ENCODE measurements around the gene TRIL. TPM values are rescaled to one million over a fixed set of nuclear protein-coding genes. Genes with fewer than 3 reads are reported as not detected.
A peak's percentile ranks its signal among the peaks of the same experiment; 100 is the strongest.

Gene TRIL
- polyA plus RNA-seq, 2 donors: 0.55 to 1.2 TPM

DNA sequence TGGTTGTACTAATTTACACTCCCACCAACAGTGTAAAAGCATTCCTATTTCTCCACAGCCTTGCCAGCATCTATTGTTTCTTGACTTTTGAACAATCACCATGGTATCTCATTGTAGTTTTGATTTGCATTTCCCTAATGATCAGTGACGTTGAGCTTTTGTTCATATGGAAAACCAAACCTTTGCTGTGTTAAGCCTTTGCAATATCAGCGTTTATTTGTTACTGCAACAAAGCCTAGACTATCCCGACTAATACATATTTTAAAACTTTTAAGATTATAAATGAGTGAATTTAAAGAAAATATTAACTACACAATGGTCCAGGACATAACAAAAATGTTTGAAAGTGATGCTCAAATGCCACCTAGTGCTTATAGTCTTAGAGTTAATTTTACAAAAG, 26.6 kb downstream of the TRIL start:
- Histone ChIP-seq H3K9me3 (ENCODE audit: control insufficient read depth in 2 of 2, insufficient read depth in 1 of 2, low read depth in 1 of 2, low read length in 1 of 2) (no peaks in the 10 kb centered on the region), H3K4me3 (ENCODE audit: low read depth in 1 of 2, low read length in 2 of 2) (no peak overlapping the region), H3K4me1 (ENCODE audit: control insufficient read depth in 2 of 2, insufficient read depth in 2 of 2, low read length in 1 of 2) (peaks cover 0 to 5% of the 10 kb centered on the region in 2 donors), H3K36me3 (ENCODE audit: control insufficient read depth in 2 of 2, insufficient read depth in 2 of 2, low read length in 1 of 2) (no peaks in the 10 kb centered on the region), H3K27me3 (ENCODE audit: control insufficient read depth in 1 of 2, insufficient read depth in 2 of 2, low read length in 2 of 2) (no peaks in the 10 kb centered on the region), H3K27ac (ENCODE audit: low read depth in 2 of 2, low read length in 1 of 2) (no peak overlapping the region)
- WGBS, 2 donors: 80 to 87% methylated on average over 3 of the region's 3 CpGs

DNA sequence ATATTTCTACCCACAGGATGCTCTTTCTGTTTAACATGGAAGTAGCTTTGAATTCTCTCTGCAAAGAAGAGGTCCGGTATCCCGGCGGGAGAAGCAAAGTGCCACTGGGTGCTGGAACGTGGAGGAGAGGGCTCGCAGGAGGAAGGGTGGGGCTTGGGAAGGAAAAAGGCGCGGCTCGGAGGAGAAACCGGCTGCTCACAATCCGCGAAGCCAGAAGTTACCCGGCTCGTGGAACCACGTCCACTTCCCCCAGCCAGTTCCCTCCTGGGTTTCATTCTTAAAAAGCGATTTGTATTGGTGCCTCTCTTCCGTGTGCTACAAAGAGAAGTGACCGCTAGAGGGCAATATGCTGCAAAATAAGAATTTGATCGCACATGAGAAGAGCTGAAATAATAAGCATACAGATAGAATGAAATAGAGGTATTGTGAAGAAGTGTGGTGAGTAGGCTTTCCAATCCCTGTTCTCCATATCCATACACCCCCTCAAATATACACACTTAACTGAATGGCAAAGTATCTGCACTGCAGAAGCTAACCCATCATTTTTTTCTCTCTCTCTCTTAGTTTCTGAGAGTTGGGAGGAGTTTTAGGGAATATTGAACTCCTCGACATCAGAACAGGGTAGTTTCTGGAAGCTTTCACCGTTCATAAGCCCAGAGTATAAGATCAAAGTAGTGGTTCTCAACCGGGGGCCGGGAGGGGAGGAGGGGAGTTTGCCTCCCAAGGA, 31.1 kb downstream of the TRIL start:
- WGBS, 2 donors: 4% methylated on average over 22 of the region's 22 CpGs
- peak overlapping the region; percentile 70 to 71 for H3K27ac ChIP-seq (ENCODE audit: low read depth in 2 of 2, low read length in 1 of 2)
- H3K36me3 ChIP-seq (ENCODE audit: control insufficient read depth in 2 of 2, insufficient read depth in 2 of 2, low read length in 1 of 2): no peaks in the 10 kb centered on the region
- peaks cover 0 to 8% of the 10 kb centered on the region in 2 donors for H3K4me1 ChIP-seq (ENCODE audit: control insufficient read depth in 2 of 2, insufficient read depth in 2 of 2, low read length in 1 of 2)
- no peaks in the 10 kb centered on the region for H3K27me3 ChIP-seq (ENCODE audit: control insufficient read depth in 1 of 2, insufficient read depth in 2 of 2, low read length in 2 of 2)
- H3K9me3 ChIP-seq (ENCODE audit: control insufficient read depth in 2 of 2, insufficient read depth in 1 of 2, low read depth in 1 of 2, low read length in 1 of 2): no peaks in the 10 kb centered on the region
- peak overlapping the region; percentile 45 to 60 for H3K4me3 ChIP-seq (ENCODE audit: low read depth in 1 of 2, low read length in 2 of 2)

DNA sequence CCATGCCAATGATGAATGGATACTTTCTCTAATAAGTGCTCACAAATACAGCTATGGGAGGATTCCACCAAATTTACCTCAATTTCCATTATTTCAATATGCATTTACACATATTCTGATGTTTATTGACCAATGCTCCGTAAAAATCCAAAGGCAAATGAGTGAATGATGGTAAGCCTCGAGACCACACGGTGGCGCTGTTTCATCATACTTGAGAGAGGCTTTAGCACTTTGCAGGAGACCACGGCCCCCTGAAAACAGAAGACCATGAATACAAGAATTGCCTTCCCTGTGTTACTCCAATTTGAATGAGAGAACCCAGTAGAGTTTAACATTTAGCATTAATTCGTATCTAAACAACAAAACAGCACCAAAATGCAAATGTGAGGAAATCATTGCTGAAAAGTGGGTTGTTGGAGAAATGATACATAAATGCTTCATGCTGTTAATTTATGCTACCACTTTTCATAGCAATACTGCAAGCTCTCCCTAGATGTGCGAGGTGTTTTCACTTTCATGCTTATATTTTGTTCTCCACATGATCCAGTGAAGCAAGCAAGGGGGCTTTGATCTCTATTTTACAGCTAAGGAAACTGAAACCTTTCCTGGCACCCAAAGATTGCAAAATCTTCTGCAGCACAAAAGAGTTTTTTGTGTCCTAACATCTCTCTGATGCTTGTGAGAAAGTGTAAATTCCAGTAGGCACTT, 35.4 kb downstream of the TRIL start:
- H3K9me3 ChIP-seq (ENCODE audit: control insufficient read depth in 2 of 2, insufficient read depth in 1 of 2, low read depth in 1 of 2, low read length in 1 of 2): no peaks in the 10 kb centered on the region
- H3K4me1 ChIP-seq (ENCODE audit: control insufficient read depth in 2 of 2, insufficient read depth in 2 of 2, low read length in 1 of 2): peaks cover 0 to 5% of the 10 kb centered on the region in 2 donors
- no peak overlapping the region for H3K27ac ChIP-seq (ENCODE audit: low read depth in 2 of 2, low read length in 1 of 2)
- H3K27me3 ChIP-seq (ENCODE audit: control insufficient read depth in 1 of 2, insufficient read depth in 2 of 2, low read length in 2 of 2): no peaks in the 10 kb centered on the region
- H3K36me3 ChIP-seq (ENCODE audit: control insufficient read depth in 2 of 2, insufficient read depth in 2 of 2, low read length in 1 of 2): no peaks in the 10 kb centered on the region
- H3K4me3 ChIP-seq (ENCODE audit: low read depth in 1 of 2, low read length in 2 of 2): no peak overlapping the region
- 4 to 5% methylated on average over 7 of the region's 7 CpGs for WGBS, 2 donors

DNA sequence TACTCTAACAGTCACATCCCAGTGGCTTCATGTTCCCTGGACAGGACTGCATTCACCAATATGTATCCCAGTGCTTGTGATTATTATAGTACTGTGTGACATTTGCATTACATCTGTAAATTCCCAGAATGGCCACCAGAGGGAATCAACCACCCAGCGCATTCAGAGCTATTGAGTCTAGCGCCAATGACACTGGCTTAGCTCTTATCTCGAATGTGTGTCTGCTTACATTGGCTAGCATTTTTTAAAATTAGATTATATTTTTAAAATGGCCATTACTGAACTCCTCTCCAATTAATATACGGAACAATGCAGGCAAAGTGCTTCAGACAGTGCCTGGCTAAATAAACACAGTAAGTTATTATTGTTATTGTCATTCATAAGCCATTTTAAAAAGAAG, 36.3 kb downstream of the TRIL start:
- H3K27me3 ChIP-seq (ENCODE audit: control insufficient read depth in 1 of 2, insufficient read depth in 2 of 2, low read length in 2 of 2): no peaks in the 10 kb centered on the region
- no peak overlapping the region for H3K27ac ChIP-seq (ENCODE audit: low read depth in 2 of 2, low read length in 1 of 2)
- H3K4me3 ChIP-seq (ENCODE audit: low read depth in 1 of 2, low read length in 2 of 2): no peak overlapping the region
- no peaks in the 10 kb centered on the region for H3K36me3 ChIP-seq (ENCODE audit: control insufficient read depth in 2 of 2, insufficient read depth in 2 of 2, low read length in 1 of 2)
- 0 to 1% methylated on average over 4 of the region's 4 CpGs for WGBS, 2 donors
- no peaks in the 10 kb centered on the region for H3K9me3 ChIP-seq (ENCODE audit: control insufficient read depth in 2 of 2, insufficient read depth in 1 of 2, low read depth in 1 of 2, low read length in 1 of 2)
- H3K4me1 ChIP-seq (ENCODE audit: control insufficient read depth in 2 of 2, insufficient read depth in 2 of 2, low read length in 1 of 2): peaks cover 0 to 5% of the 10 kb centered on the region in 2 donors

DNA sequence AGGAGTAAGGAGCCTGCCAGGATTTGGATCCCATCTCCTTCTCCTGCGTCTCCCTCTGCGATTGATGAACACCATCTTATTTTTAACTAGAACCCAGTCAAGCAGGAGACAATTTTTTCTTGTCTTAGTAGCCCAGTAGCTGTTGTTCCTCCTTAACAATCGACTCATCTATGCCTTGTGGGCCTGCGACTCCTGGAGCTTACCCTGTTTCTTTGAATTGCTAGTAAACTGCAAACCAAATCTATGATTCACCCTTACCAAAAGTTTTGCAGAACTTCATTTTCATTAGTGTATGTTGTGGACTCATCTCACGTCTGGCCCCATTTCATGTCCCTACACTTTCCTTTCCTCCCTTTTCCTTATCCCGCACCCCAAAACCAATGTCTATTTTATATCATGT, 37.7 kb downstream of the TRIL start:
- no peaks in the 10 kb centered on the region for H3K36me3 ChIP-seq (ENCODE audit: control insufficient read depth in 2 of 2, insufficient read depth in 2 of 2, low read length in 1 of 2)
- no peaks in the 10 kb centered on the region for H3K4me1 ChIP-seq (ENCODE audit: control insufficient read depth in 2 of 2, insufficient read depth in 2 of 2, low read length in 1 of 2)
- 86 to 88% methylated on average over 6 of the region's 6 CpGs for WGBS, 2 donors
- no peaks in the 10 kb centered on the region for H3K27me3 ChIP-seq (ENCODE audit: control insufficient read depth in 1 of 2, insufficient read depth in 2 of 2, low read length in 2 of 2)
- H3K4me3 ChIP-seq (ENCODE audit: low read depth in 1 of 2, low read length in 2 of 2): no peak overlapping the region
- no peak overlapping the region for H3K27ac ChIP-seq (ENCODE audit: low read depth in 2 of 2, low read length in 1 of 2)
- H3K9me3 ChIP-seq (ENCODE audit: control insufficient read depth in 2 of 2, insufficient read depth in 1 of 2, low read depth in 1 of 2, low read length in 1 of 2): no peaks in the 10 kb centered on the region

DNA sequence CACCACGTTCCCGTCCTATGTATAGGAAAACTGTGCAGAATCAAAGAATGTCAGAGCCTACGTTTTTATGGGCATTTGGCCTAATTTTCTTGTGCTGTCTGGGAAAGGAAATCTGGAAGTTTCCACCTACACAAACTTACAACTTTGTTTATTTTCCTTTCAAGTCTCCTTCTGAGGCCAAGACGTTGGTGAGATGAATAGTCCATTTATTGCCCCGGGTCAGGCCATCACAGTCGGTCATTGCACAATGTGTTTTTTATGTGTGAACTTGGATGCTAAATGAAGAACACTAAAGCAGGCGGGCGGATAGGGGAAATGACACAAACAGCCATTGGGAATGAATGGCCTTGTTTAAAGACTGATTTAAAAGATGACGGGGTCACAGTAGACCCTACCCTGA, 38.6 kb downstream of the TRIL start:
- 56 to 63% methylated on average over 9 of the region's 9 CpGs for WGBS, 2 donors
- no peak overlapping the region for H3K4me3 ChIP-seq (ENCODE audit: low read depth in 1 of 2, low read length in 2 of 2)
- no peak overlapping the region for H3K27ac ChIP-seq (ENCODE audit: low read depth in 2 of 2, low read length in 1 of 2)
- no peaks in the 10 kb centered on the region for H3K4me1 ChIP-seq (ENCODE audit: control insufficient read depth in 2 of 2, insufficient read depth in 2 of 2, low read length in 1 of 2)
- H3K27me3 ChIP-seq (ENCODE audit: control insufficient read depth in 1 of 2, insufficient read depth in 2 of 2, low read length in 2 of 2): no peaks in the 10 kb centered on the region
- H3K9me3 ChIP-seq (ENCODE audit: control insufficient read depth in 2 of 2, insufficient read depth in 1 of 2, low read depth in 1 of 2, low read length in 1 of 2): no peaks in the 10 kb centered on the region
- H3K36me3 ChIP-seq (ENCODE audit: control insufficient read depth in 2 of 2, insufficient read depth in 2 of 2, low read length in 1 of 2): no peaks in the 10 kb centered on the region

DNA sequence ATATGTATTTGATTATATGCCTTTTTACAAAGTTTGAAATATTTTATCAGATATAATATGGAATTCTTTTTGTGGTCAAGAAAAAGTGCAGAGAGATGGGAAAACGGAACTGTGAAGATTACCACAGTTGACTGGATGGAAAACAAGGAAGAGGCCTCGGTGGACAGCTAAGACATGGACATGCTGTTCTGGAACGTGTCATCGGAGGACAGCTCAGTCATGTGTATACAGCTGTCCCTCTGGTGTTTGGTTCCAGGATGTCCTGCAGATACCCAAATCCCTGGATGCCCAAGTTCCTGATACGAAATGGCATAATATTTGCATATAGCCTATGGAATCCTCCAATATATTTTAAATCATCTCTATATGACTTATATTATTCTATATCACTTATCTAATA, 49.4 kb downstream of the TRIL start:
- no peaks in the 10 kb centered on the region for H3K36me3 ChIP-seq (ENCODE audit: control insufficient read depth in 2 of 2, insufficient read depth in 2 of 2, low read length in 1 of 2)

DNA sequence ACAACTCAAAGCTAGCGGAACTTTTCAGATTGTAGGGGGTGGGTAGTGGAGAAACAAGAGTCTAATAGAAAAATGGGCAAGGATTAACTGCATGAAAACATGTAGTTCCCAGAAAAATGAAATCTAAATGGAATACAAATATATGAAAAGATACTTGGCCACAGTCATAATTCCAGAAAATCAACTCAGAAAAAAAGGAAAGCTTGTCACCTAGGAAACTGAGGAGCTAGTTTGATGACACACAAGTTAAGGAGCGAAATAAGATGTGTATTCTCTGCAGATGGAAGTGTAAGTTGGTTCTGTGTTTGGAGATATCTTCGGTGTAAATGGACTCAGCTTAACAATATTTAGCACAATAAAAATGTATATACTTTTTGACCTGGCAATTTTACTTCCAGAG, 52.7 kb downstream of the TRIL start:
- no peaks in the 10 kb centered on the region for H3K9me3 ChIP-seq (ENCODE audit: control insufficient read depth in 2 of 2, insufficient read depth in 1 of 2, low read depth in 1 of 2, low read length in 1 of 2)
- H3K4me1 ChIP-seq (ENCODE audit: control insufficient read depth in 2 of 2, insufficient read depth in 2 of 2, low read length in 1 of 2): no peaks in the 10 kb centered on the region
- 93 to 94% methylated on average over 3 of the region's 3 CpGs for WGBS, 2 donors
- no peaks in the 10 kb centered on the region for H3K27me3 ChIP-seq (ENCODE audit: control insufficient read depth in 1 of 2, insufficient read depth in 2 of 2, low read length in 2 of 2)
- H3K4me3 ChIP-seq (ENCODE audit: low read depth in 1 of 2, low read length in 2 of 2): no peak overlapping the region
- no peaks in the 10 kb centered on the region for H3K36me3 ChIP-seq (ENCODE audit: control insufficient read depth in 2 of 2, insufficient read depth in 2 of 2, low read length in 1 of 2)
- H3K27ac ChIP-seq (ENCODE audit: low read depth in 2 of 2, low read length in 1 of 2): no peak overlapping the region

More for the DNA sequence above, 49.4 kb downstream of the TRIL start:
- Histone ChIP-seq H3K9me3 (ENCODE audit: control insufficient read depth in 2 of 2, insufficient read depth in 1 of 2, low read depth in 1 of 2, low read length in 1 of 2) (no peaks in the 10 kb centered on the region), H3K27me3 (ENCODE audit: control insufficient read depth in 1 of 2, insufficient read depth in 2 of 2, low read length in 2 of 2) (no peaks in the 10 kb centered on the region), H3K4me1 (ENCODE audit: control insufficient read depth in 2 of 2, insufficient read depth in 2 of 2, low read length in 1 of 2) (no peaks in the 10 kb centered on the region), H3K4me3 (ENCODE audit: low read depth in 1 of 2, low read length in 2 of 2) (no peak overlapping the region), H3K27ac (ENCODE audit: low read depth in 2 of 2, low read length in 1 of 2) (no peak overlapping the region)
- 80 to 84% methylated on average over 5 of the region's 5 CpGs for WGBS, 2 donors

DNA sequence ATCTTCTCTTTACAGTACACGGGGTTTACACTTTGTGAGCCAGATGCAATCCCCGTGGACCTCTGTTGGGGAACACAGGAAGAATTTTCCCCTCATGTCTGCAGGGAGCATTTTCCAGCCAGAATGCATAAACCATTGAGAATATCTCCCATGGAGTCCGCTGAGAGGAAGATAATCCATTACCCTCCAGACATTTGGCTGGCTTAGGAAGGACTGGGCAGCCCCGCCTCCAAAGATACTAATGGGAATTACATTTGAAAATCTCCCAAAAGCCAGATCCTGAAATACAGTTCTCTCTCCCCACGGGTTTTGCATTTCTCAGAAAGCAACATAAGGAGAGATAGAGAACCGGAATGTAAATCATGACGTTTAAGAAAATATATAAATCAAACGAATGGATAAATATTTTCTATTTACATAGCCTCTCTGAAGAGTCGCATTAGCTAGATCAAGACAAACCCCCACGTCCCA, 53.5 kb downstream of the TRIL start:
- Histone ChIP-seq H3K27me3 (ENCODE audit: control insufficient read depth in 1 of 2, insufficient read depth in 2 of 2, low read length in 2 of 2) (no peaks in the 10 kb centered on the region), H3K27ac (ENCODE audit: low read depth in 2 of 2, low read length in 1 of 2) (no peak overlapping the region), H3K36me3 (ENCODE audit: control insufficient read depth in 2 of 2, insufficient read depth in 2 of 2, low read length in 1 of 2) (no peaks in the 10 kb centered on the region), H3K4me3 (ENCODE audit: low read depth in 1 of 2, low read length in 2 of 2) (peak overlapping the region in 1 of 2 donors; percentile 15), H3K4me1 (ENCODE audit: control insufficient read depth in 2 of 2, insufficient read depth in 2 of 2, low read length in 1 of 2) (no peaks in the 10 kb centered on the region), H3K9me3 (ENCODE audit: control insufficient read depth in 2 of 2, insufficient read depth in 1 of 2, low read depth in 1 of 2, low read length in 1 of 2) (no peaks in the 10 kb centered on the region)
- 35 to 46% methylated on average over 10 of the region's 10 CpGs for WGBS, 2 donors
